ENCODE measurements around the gene NR1D1. TPM values are rescaled to one million over a fixed set of nuclear protein-coding genes. Genes with fewer than 3 reads are reported as not detected.

The NR1D1 gene
- polyA plus RNA-seq, 1 donor (not counting 4 experiments of a cell fraction or from before 2014, with no cell fraction given) = 1.0 TPM

DNA sequence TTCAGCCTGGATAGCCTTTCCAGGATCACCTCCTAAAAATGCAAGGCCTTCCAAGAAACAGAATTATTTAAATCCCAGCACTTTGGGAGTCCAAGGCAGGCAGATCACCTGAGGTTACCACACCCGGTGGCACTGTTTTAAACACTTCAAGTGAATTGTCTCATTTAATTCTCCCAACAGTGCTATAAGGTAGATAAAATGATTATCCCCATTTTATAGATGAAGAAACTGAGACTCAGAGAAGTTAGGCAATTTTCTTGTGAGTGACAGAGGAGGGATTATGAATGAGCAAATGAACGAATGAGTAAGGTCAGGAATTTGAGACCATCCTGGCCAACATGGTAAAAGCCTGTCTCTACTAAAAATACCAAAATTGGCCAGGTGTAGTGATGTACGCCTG is 20.8 kb downstream of the NR1D1 start:
- H4K20me1 ChIP-seq (ENCODE audit: control insufficient read depth, extremely low read depth, insufficient read depth, low read length) = no peaks in the 10 kb centered on the region
- DNase-seq (ENCODE audit: low read depth, low spot score) (no peak), FAIRE-seq (no peak)
- no peaks in the 10 kb centered on the region for H3K9me3 ChIP-seq (ENCODE audit: control insufficient read depth, low read depth, low read length)
- no peaks in the 10 kb centered on the region for H3K27me3 ChIP-seq (ENCODE audit: control insufficient read depth, extremely low read depth, insufficient read depth, low read length)
- no peak overlapping the region for H3K4me3 ChIP-seq (ENCODE audit: control insufficient read depth in 2 of 3, extremely low read depth in 1 of 3, insufficient read depth in 2 of 3, low read depth in 1 of 3, low read length in 3 of 3)
- dilution Hi-C loops (cut with MboI; ENCODE audit: extremely low pct_ligation_motif_present, low sequenced_read_pairs) = no loop called here
- no peak overlapping the region for H3K9ac ChIP-seq (ENCODE audit: control insufficient read depth, extremely low read depth, insufficient read depth, low read length)
- H3K36me3 ChIP-seq (ENCODE audit: control insufficient read depth in 2 of 2, extremely low read depth in 1 of 2, insufficient read depth in 2 of 2, low read length in 2 of 2) = no peaks in the 10 kb centered on the region
- H3K27ac ChIP-seq (ENCODE audit: control insufficient read depth, insufficient read depth, low read length) = no peak overlapping the region
- H3K4me1 ChIP-seq (ENCODE audit: control insufficient read depth, extremely low read depth, insufficient read depth, low read length) = peaks cover 10% of the 10 kb centered on the region
- H3K79me2 ChIP-seq (ENCODE audit: control insufficient read depth, insufficient read depth, low read length) = no peaks in the 10 kb centered on the region
- H3K9me1 ChIP-seq (ENCODE audit: control insufficient read depth, extremely low read depth, insufficient read depth, low read length) = no peaks in the 10 kb centered on the region
- no peak overlapping the region for H2AFZ ChIP-seq (ENCODE audit: control insufficient read depth, low read length)
- no peak overlapping the region for H3K4me2 ChIP-seq (ENCODE audit: control insufficient read depth, extremely low read depth, insufficient read depth, low read depth, low read length)
- no peak for TF ChIP-seq EZH2 (IDR thresholded peaks at IDR 0.05; ENCODE audit: low read length)
- TF ChIP-seq, protein P1, sequence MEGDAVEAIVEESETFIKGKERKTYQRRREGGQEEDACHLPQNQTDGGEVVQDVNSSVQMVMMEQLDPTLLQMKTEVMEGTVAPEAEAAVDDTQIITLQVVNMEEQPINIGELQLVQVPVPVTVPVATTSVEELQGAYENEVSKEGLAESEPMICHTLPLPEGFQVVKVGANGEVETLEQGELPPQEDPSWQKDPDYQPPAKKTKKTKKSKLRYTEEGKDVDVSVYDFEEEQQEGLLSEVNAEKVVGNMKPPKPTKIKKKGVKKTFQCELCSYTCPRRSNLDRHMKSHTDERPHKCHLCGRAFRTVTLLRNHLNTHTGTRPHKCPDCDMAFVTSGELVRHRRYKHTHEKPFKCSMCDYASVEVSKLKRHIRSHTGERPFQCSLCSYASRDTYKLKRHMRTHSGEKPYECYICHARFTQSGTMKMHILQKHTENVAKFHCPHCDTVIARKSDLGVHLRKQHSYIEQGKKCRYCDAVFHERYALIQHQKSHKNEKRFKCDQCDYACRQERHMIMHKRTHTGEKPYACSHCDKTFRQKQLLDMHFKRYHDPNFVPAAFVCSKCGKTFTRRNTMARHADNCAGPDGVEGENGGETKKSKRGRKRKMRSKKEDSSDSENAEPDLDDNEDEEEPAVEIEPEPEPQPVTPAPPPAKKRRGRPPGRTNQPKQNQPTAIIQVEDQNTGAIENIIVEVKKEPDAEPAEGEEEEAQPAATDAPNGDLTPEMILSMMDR (optimal IDR thresholded peaks at IDR 0.05 in 1 of 3, IDR thresholded peaks at IDR 0.05 in 1 of 3, conservative IDR thresholded peaks at IDR 0.05 in 1 of 3; ENCODE audit: extremely low read depth in 1 of 3, insufficient read depth in 2 of 3, low read length in 3 of 3) = no peak

DNA sequence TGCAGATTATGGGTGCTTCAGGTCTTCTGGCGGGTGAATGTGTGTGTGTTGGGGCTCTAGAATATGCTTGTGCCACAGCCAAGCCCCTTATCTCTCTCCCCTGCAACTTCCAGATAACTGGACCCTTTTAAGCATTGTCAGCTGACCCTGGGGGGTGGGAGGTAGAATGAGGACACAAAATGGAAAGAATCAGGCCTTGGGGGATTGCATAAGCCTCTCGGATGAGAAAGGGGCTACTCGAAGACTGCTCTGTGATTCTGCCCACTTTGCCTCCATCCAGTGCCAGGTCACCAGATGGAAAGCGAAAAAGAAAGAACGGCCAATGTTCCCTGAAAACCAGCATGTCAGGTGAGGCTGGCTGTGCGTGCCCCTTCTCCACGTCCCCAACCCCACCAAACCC is 23.8 kb downstream of the NR1D1 start:
- Histone ChIP-seq H4K20me1 (ENCODE audit: control insufficient read depth, extremely low read depth, insufficient read depth, low read length) (no peaks in the 10 kb centered on the region), H3K4me1 (ENCODE audit: control insufficient read depth, extremely low read depth, insufficient read depth, low read length) (peaks cover 20% of the 10 kb centered on the region), H3K9me1 (ENCODE audit: control insufficient read depth, extremely low read depth, insufficient read depth, low read length) (no peaks in the 10 kb centered on the region), H3K9me3 (ENCODE audit: control insufficient read depth, low read depth, low read length) (no peaks in the 10 kb centered on the region), H3K27ac (ENCODE audit: control insufficient read depth, insufficient read depth, low read length) (no peak overlapping the region), H3K79me2 (ENCODE audit: control insufficient read depth, insufficient read depth, low read length) (no peaks in the 10 kb centered on the region), H3K4me3 (ENCODE audit: control insufficient read depth in 2 of 3, extremely low read depth in 1 of 3, insufficient read depth in 2 of 3, low read depth in 1 of 3, low read length in 3 of 3) (no peak overlapping the region), H3K36me3 (ENCODE audit: control insufficient read depth in 2 of 2, extremely low read depth in 1 of 2, insufficient read depth in 2 of 2, low read length in 2 of 2) (no peaks in the 10 kb centered on the region), H3K9ac (ENCODE audit: control insufficient read depth, extremely low read depth, insufficient read depth, low read length) (no peak overlapping the region), H3K27me3 (ENCODE audit: control insufficient read depth, extremely low read depth, insufficient read depth, low read length) (no peaks in the 10 kb centered on the region), H3K4me2 (ENCODE audit: control insufficient read depth, extremely low read depth, insufficient read depth, low read depth, low read length) (no peak overlapping the region), H2AFZ (ENCODE audit: control insufficient read depth, low read length) (no peak overlapping the region)
- DNase-seq (ENCODE audit: low read depth, low spot score) = no peak
- no peak for TF ChIP-seq EZH2 (IDR thresholded peaks at IDR 0.05; ENCODE audit: low read length)
- TF ChIP-seq, protein P1 (optimal IDR thresholded peaks at IDR 0.05 in 1 of 3, IDR thresholded peaks at IDR 0.05 in 1 of 3, conservative IDR thresholded peaks at IDR 0.05 in 1 of 3; ENCODE audit: extremely low read depth in 1 of 3, insufficient read depth in 2 of 3, low read length in 3 of 3) = no peak
- no peak for FAIRE-seq
- dilution Hi-C loops (cut with MboI; ENCODE audit: extremely low pct_ligation_motif_present, low sequenced_read_pairs) = no loop called here
